KMS-11 (cell line): Measurements from ENCODE around the gene FAM13A.

ENCODE experiments used
- H2AFZ ChIP-seq: fragments of 200-600 bp; sonication (generic); 2 replicates; pipeline ENCODE4 v1.6.1; 2016; ENCODE audit warnings: antibody characterized with exemption, mixed run types, low read depth
- H3K27ac ChIP-seq: fragments of 200-600 bp; sonication (generic); 2 replicates; pipeline ENCODE4 v1.6.1; 2016; ENCODE audit warnings: mild to moderate bottlenecking, mixed run types
- H3K27me3 ChIP-seq: fragments of 200-600 bp; sonication (generic); 2 replicates; pipeline ENCODE4 v1.6.1; 2017; ENCODE audit warnings: mild to moderate bottlenecking, low read depth, mixed run types, moderate library complexity; ENCODE audit not compliant: insufficient read depth
- H3K36me3 ChIP-seq: fragments of 200-600 bp; sonication (generic); 2 replicates; pipeline ENCODE4 v1.6.1; 2017; ENCODE audit warnings: mild to moderate bottlenecking, mixed run types; ENCODE audit not compliant: insufficient read depth
- H3K4me1 ChIP-seq: fragments of 200-600 bp; sonication (generic); 2 replicates; pipeline ENCODE4 v1.6.1; 2016; ENCODE audit warnings: mild to moderate bottlenecking, low read depth, mixed run types; ENCODE audit not compliant: poor library complexity, severe bottlenecking
- H3K4me2 ChIP-seq: fragments of 200-600 bp; sonication (generic); 2 replicates; pipeline ENCODE4 v1.7.0; 2016; ENCODE audit warnings: mild to moderate bottlenecking, mixed run types
- H3K4me3 ChIP-seq: fragments of 200-600 bp; sonication (generic); IDR thresholded peaks from 2 replicates; pipeline ENCODE4 v1.6.1; 2017; ENCODE audit warnings: low read depth, low read length, mixed read lengths; ENCODE audit not compliant: insufficient read depth
- H3K79me2 ChIP-seq: fragments of 200-600 bp; sonication (generic); 2 replicates; pipeline ENCODE4 v1.6.1; 2016; ENCODE audit warnings: low read depth, mixed run types; ENCODE audit not compliant: insufficient read depth
- H3K9ac ChIP-seq: fragments of 200-600 bp; sonication (generic); 2 replicates; pipeline ENCODE4 v1.6.1; 2016; ENCODE audit warnings: mild to moderate bottlenecking, mixed run types
- H4K20me1 ChIP-seq: fragments of 200-600 bp; sonication (generic); 2 replicates; pipeline ENCODE4 v1.6.1; 2016; ENCODE audit warnings: mild to moderate bottlenecking, mixed run types; ENCODE audit not compliant: insufficient read depth
- TF ChIP-seq, protein P1 (sequence below): fragments of 200-600 bp; sonication (generic); conservative IDR thresholded peaks from 2 replicates; pipeline ENCODE4 v1.6.1; 2017; ENCODE audit warnings: low read depth, mild to moderate bottlenecking, antibody characterized with exemption, low read length, moderate library complexity, mixed read lengths

The FAM13A gene

DNA sequence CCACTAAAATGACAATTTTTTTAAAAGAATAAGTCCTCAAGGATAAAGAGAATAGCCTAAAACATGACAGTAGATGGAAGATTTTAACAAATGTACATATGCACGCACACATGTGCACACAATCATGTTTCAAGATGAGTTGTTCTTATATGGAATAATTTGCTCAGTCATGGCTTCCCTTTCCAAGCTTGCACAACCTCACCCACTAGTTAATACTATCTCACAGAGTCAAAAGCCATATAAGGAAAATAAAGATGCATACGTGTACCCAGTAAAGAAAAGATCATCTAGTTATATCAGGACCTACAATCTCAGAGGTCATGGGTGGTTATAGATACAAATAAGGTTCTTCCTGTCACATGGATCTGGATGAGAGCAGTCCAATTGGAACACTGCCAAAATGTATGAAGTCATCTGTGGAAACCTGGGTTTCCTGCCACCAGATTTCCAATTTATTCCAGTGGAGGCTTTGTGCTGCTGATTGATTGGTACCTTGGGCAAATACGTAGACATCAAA is 56.1 kb downstream of the FAM13A start:
- Histone ChIP-seq H3K79me2 (no peaks in the 10 kb centered on the region), H3K4me3 (no peak overlapping the region), H4K20me1 (no peaks in the 10 kb centered on the region), H3K9ac (no peak overlapping the region), H3K27me3 (no peaks in the 10 kb centered on the region), H3K4me1 (no peaks in the 10 kb centered on the region), H3K36me3 (no peaks in the 10 kb centered on the region), H3K27ac (no peak overlapping the region), H3K4me2 (no peak overlapping the region), H2AFZ (no peak overlapping the region)
- TF ChIP-seq, protein P1, sequence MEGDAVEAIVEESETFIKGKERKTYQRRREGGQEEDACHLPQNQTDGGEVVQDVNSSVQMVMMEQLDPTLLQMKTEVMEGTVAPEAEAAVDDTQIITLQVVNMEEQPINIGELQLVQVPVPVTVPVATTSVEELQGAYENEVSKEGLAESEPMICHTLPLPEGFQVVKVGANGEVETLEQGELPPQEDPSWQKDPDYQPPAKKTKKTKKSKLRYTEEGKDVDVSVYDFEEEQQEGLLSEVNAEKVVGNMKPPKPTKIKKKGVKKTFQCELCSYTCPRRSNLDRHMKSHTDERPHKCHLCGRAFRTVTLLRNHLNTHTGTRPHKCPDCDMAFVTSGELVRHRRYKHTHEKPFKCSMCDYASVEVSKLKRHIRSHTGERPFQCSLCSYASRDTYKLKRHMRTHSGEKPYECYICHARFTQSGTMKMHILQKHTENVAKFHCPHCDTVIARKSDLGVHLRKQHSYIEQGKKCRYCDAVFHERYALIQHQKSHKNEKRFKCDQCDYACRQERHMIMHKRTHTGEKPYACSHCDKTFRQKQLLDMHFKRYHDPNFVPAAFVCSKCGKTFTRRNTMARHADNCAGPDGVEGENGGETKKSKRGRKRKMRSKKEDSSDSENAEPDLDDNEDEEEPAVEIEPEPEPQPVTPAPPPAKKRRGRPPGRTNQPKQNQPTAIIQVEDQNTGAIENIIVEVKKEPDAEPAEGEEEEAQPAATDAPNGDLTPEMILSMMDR = no peak

DNA sequence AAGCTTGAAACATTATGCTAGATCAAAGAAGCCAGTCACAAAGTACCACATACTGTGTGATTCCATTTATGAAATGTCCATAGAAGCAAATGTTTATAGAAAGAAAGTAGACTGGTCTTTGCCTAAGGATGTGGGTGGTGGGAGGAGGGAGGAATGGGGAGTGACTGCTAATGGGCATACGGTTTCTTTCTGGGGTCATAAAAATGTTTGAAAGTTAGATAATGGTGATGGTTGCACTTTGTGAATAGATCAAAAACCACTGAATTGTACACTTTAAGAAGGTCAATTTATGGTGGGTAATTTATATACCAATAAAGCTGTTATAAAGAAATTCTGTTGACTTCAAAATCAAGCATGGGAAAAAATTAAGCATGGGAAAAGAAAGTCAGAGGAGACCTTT is 56.6 kb downstream of the FAM13A start:
- no peak overlapping the region for H3K4me2 ChIP-seq
- no peak overlapping the region for H3K9ac ChIP-seq
- H4K20me1 ChIP-seq = no peaks in the 10 kb centered on the region
- no peak overlapping the region for H3K4me3 ChIP-seq
- no peak overlapping the region for H3K27ac ChIP-seq
- no peaks in the 10 kb centered on the region for H3K79me2 ChIP-seq
- TF ChIP-seq, protein P1 = no peak
- H3K36me3 ChIP-seq = no peaks in the 10 kb centered on the region
- H3K4me1 ChIP-seq = no peaks in the 10 kb centered on the region
- no peaks in the 10 kb centered on the region for H3K27me3 ChIP-seq
- H2AFZ ChIP-seq = no peak overlapping the region

DNA sequence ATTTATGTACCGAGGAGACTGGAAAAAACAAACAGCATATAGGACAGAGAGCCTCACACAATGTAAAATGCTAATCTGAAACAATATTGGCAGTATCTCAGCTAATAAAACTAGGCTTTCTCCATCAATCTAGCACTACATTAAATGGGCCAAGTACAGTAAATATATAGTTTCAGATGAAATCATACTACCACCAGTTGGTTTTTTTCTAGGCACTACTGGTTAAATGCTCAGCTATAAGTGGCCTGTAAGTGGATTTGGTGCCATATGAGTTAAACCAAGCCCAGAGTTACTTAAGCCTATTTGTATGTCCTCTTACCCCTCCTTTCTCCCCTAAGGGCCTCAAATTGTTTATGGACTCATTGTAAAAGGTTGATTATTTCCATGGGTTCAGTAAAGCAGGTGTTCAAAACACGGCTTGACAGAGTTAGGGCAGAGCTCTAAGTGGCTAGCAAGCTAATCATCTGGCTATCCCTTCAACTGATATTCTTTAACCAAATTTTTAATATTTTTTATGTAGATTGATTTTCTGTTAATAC is 57.5 kb downstream of the FAM13A start:
- no peaks in the 10 kb centered on the region for H3K36me3 ChIP-seq

DNA sequence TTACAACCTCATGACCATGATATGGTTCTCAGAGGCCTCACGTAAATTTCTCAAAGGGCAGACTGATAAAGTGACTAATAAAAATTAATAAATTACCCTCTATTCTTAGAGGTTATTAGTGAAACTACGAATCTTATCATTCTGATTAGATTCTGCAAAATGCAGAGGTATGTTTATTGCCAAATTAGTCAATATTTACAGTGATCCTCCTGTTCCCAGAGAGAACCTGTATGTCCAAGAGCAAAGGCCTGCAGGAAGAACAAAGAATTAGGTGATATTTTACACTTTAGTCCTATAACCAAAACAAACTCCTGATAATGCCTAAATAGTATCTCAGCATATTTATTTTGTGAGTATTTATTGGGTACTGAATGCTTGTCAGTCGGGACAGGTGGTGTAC is 58.1 kb downstream of the FAM13A start:
- no peak overlapping the region for H3K27ac ChIP-seq
- H3K36me3 ChIP-seq = no peaks in the 10 kb centered on the region
- H4K20me1 ChIP-seq = no peaks in the 10 kb centered on the region
- no peak overlapping the region for H3K4me2 ChIP-seq
- no peaks in the 10 kb centered on the region for H3K27me3 ChIP-seq
- no peak overlapping the region for H3K4me3 ChIP-seq
- TF ChIP-seq, protein P1 = no peak
- no peaks in the 10 kb centered on the region for H3K79me2 ChIP-seq
- H3K4me1 ChIP-seq = no peaks in the 10 kb centered on the region
- no peak overlapping the region for H2AFZ ChIP-seq
- H3K9ac ChIP-seq = no peak overlapping the region

More for the DNA sequence above, 57.5 kb downstream of the FAM13A start:
- H3K79me2 ChIP-seq = no peaks in the 10 kb centered on the region
- no peaks in the 10 kb centered on the region for H3K27me3 ChIP-seq
- H3K9ac ChIP-seq = no peak overlapping the region
- TF ChIP-seq, protein P1 = no peak
- no peak overlapping the region for H3K27ac ChIP-seq
- no peak overlapping the region for H3K4me3 ChIP-seq
- no peaks in the 10 kb centered on the region for H4K20me1 ChIP-seq
- H3K4me1 ChIP-seq = no peaks in the 10 kb centered on the region
- H3K4me2 ChIP-seq = no peak overlapping the region
- H2AFZ ChIP-seq = no peak overlapping the region
